Sigmoid colon (tissue), 4 donors: ENCODE results near the gene KRTAP9-2.
"Not testable (repeated sequence)": the region's sequence is repeated elsewhere in the genome, so short reads cannot be mapped to it uniquely, and the experiment has no call there.

Experiments used
- EP300 ChIP-seq, 4 donors: sonication (generic); formaldehyde crosslinking; IDR thresholded peaks; one replicate each; pipeline ENCODE4 v1.6.1; 2017; ENCODE audit warnings: antibody characterized with exemption in 4 of 4
- TF ChIP-seq, protein P1 (sequence below), 4 experiments: fragments of 450-650 bp in 3 of 4; fragments of 200-600 bp in 1 of 4; IDR thresholded peaks; one replicate each; pipeline ENCODE4 v1.5.1; 2016 to 2019; ENCODE audit warnings: antibody characterized with exemption in 4 of 4, mild to moderate bottlenecking in 3 of 4, moderate library complexity in 2 of 4

GRCh38 chr17:41189837-41190318 lies 36.6 kb upstream of the KRTAP9-2 start, which contains the start of gene KRTAP9-1:
- not testable (repeated sequence) for TF ChIP-seq EP300 (IDR thresholded peaks at IDR 0.05)
- TF ChIP-seq, protein P1, sequence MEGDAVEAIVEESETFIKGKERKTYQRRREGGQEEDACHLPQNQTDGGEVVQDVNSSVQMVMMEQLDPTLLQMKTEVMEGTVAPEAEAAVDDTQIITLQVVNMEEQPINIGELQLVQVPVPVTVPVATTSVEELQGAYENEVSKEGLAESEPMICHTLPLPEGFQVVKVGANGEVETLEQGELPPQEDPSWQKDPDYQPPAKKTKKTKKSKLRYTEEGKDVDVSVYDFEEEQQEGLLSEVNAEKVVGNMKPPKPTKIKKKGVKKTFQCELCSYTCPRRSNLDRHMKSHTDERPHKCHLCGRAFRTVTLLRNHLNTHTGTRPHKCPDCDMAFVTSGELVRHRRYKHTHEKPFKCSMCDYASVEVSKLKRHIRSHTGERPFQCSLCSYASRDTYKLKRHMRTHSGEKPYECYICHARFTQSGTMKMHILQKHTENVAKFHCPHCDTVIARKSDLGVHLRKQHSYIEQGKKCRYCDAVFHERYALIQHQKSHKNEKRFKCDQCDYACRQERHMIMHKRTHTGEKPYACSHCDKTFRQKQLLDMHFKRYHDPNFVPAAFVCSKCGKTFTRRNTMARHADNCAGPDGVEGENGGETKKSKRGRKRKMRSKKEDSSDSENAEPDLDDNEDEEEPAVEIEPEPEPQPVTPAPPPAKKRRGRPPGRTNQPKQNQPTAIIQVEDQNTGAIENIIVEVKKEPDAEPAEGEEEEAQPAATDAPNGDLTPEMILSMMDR (IDR thresholded peaks at IDR 0.05), result not testable (repeated sequence)
